OCI-LY1 (cell line): Measurements from ENCODE around the gene RAET1E.

Source experiments
- H2AFZ ChIP-seq: fragments of 200-600 bp; sonication (generic), shearing (Covaris generic); 2 replicates; pipeline ENCODE4 v1.6.0; 2014; ENCODE audit warnings: antibody characterized with exemption, mild to moderate bottlenecking, low read length
- H3F3A ChIP-seq: fragments of 200-600 bp; sonication (generic), shearing (Covaris generic); 2 replicates; pipeline ENCODE4 v1.6.0; 2014; ENCODE audit warnings: mild to moderate bottlenecking, antibody characterized with exemption, low read length, moderate library complexity; ENCODE audit not compliant: insufficient read depth
- H3K27ac ChIP-seq: fragments of 200-600 bp; sonication (generic); 2 replicates; pipeline ENCODE4 v1.5.1; 2014; ENCODE audit warnings: low read length, mixed run types, mild to moderate bottlenecking, low read depth; ENCODE audit not compliant: poor library complexity, severe bottlenecking
- H3K27me3 ChIP-seq: fragments of 200-600 bp; sonication (generic); 2 replicates; pipeline ENCODE4 v1.6.0; 2014; ENCODE audit warnings: antibody characterized with exemption, mild to moderate bottlenecking, low read length, moderate library complexity; ENCODE audit not compliant: insufficient read depth
- H3K36me3 ChIP-seq: fragments of 200-600 bp; sonication (generic); 2 replicates; pipeline ENCODE4 v1.6.1; 2014; ENCODE audit warnings: mild to moderate bottlenecking, antibody characterized with exemption, low read length, moderate library complexity, mixed read lengths; ENCODE audit not compliant: insufficient read depth
- H3K4me1 ChIP-seq: fragments of 200-600 bp; sonication (generic); 2 replicates; pipeline ENCODE4 v1.5.1; 2014; ENCODE audit warnings: mild to moderate bottlenecking, low read length, moderate library complexity; ENCODE audit not compliant: insufficient read depth, severe bottlenecking
- H3K4me2 ChIP-seq: fragments of 200-600 bp; sonication (generic), shearing (Covaris generic); 2 replicates; pipeline ENCODE4 v1.6.1; 2014; ENCODE audit warnings: low read length
- H3K4me3 ChIP-seq: fragments of 200-600 bp; sonication (generic); 2 replicates; pipeline ENCODE4 v1.5.1; 2014; ENCODE audit warnings: low read length, low read depth, mild to moderate bottlenecking, mixed read lengths; ENCODE audit not compliant: poor library complexity, severe bottlenecking
- H3K79me2 ChIP-seq: fragments of 200-600 bp; shearing (Covaris generic); 2 replicates; pipeline ENCODE4 v1.6.1; 2016; ENCODE audit warnings: mixed run types, low read length, mixed read lengths; ENCODE audit not compliant: insufficient read depth
- H3K9ac ChIP-seq: fragments of 200-600 bp; sonication (generic), shearing (Covaris generic); 2 replicates; pipeline ENCODE4 v1.6.1; 2014; ENCODE audit warnings: mild to moderate bottlenecking, low read length, mixed read lengths
- H3K9me2 ChIP-seq: fragments of 200-600 bp; sonication (generic), shearing (Covaris generic); 2 replicates; pipeline ENCODE4 v1.6.1; 2014; ENCODE audit warnings: low read depth, mild to moderate bottlenecking, low read length, mixed read lengths
- H3K9me3 ChIP-seq: fragments of 200-600 bp; shearing (Covaris generic); 2 replicates; pipeline ENCODE4 v1.6.1; 2014; ENCODE audit warnings: low read length, mixed read lengths
- H4K20me1 ChIP-seq: fragments of 200-600 bp; sonication (generic), shearing (Covaris generic); 2 replicates; pipeline ENCODE4 v1.6.0; 2016; ENCODE audit warnings: mild to moderate bottlenecking, low read length; ENCODE audit not compliant: insufficient read depth
- CTCF ChIP-seq: fragments of 200-600 bp; sonication (generic), shearing (Covaris generic); IDR thresholded peaks from 2 replicates; pipeline ENCODE4 v1.5.1; 2017; ENCODE audit warnings: mild to moderate bottlenecking, antibody characterized with exemption, low read length, moderate library complexity, mixed read lengths
- EZH2 ChIP-seq: fragments of 200-600 bp; sonication (generic), shearing (Covaris generic); IDR thresholded peaks from 2 replicates; pipeline ENCODE4 v1.8.0; 2017; ENCODE audit warnings: borderline replicate concordance, mixed run types, mild to moderate bottlenecking, antibody characterized with exemption, low read length, moderate library complexity, mixed read lengths

Gene RAET1E

GRCh38 chr6:149885888-149886287 is 12.0 kb downstream of the RAET1E start:
- Histone ChIP-seq H3F3A (no peaks in the 10 kb centered on the region), H3K4me1 (no peaks in the 10 kb centered on the region), H3K4me2 (no peak overlapping the region), H3K27ac (no peak overlapping the region), H3K9me2 (no peaks in the 10 kb centered on the region), H3K27me3 (peaks cover 7% of the 10 kb centered on the region; the same call in 1 of the 2 replicates), H3K79me2 (no peaks in the 10 kb centered on the region), H3K36me3 (no peaks in the 10 kb centered on the region), H3K4me3 (no peak overlapping the region), H4K20me1 (no peaks in the 10 kb centered on the region), H3K9ac (no peak overlapping the region), H2AFZ (no peak overlapping the region), H3K9me3 (no peaks in the 10 kb centered on the region)
- no peak for TF ChIP-seq CTCF
- no peak for TF ChIP-seq EZH2

GRCh38 chr6:149884617-149885016 is 13.3 kb downstream of the RAET1E start:
- no peaks in the 10 kb centered on the region for H3K36me3 ChIP-seq

GRCh38 chr6:149884215-149884614 is 13.7 kb downstream of the RAET1E start:
- Histone ChIP-seq H2AFZ (no peak overlapping the region), H3K4me1 (no peaks in the 10 kb centered on the region), H4K20me1 (no peaks in the 10 kb centered on the region), H3F3A (no peaks in the 10 kb centered on the region), H3K27ac (no peak overlapping the region), H3K36me3 (no peaks in the 10 kb centered on the region), H3K9me2 (no peaks in the 10 kb centered on the region), H3K27me3 (peaks cover 7% of the 10 kb centered on the region; the same call in 1 of the 2 replicates), H3K9me3 (no peaks in the 10 kb centered on the region), H3K9ac (no peak overlapping the region), H3K4me2 (no peak overlapping the region), H3K79me2 (no peaks in the 10 kb centered on the region), H3K4me3 (no peak overlapping the region)
- TF ChIP-seq CTCF (no peak), EZH2 (no peak)

More at GRCh38 chr6:149884617-149885016, 13.3 kb downstream of the RAET1E start:
- Histone ChIP-seq H3K27ac (no peak overlapping the region), H3K4me3 (no peak overlapping the region), H2AFZ (no peak overlapping the region), H3K9ac (no peak overlapping the region), H3K27me3 (peaks cover 7% of the 10 kb centered on the region; the same call in 1 of the 2 replicates), H3K9me3 (no peaks in the 10 kb centered on the region), H3K4me2 (no peak overlapping the region), H3K4me1 (no peaks in the 10 kb centered on the region), H3F3A (no peaks in the 10 kb centered on the region), H3K79me2 (no peaks in the 10 kb centered on the region), H3K9me2 (no peaks in the 10 kb centered on the region), H4K20me1 (no peaks in the 10 kb centered on the region)
- TF ChIP-seq CTCF (no peak), EZH2 (no peak)
